HL-60 (cell line): ENCODE measurements around the gene PACS1.

Experiments used
- DNase-seq, 2 experiments: peaks; one replicate each; pipeline ENCODE4 v3.0.0-alpha.2; 2010 to 2020; ENCODE audit warnings: low read depth in 1 of 2, low spot score in 1 of 2
- H3K27ac ChIP-seq: fragments of 250-450 bp; sonication (Bioruptor Pico); replicated peaks from 2 replicates; pipeline ENCODE4 v1.5.1; 2020; ENCODE audit warnings: mild to moderate bottlenecking, moderate library complexity
- H3K27me3 ChIP-seq: fragments of 250-450 bp; sonication (Bioruptor Pico); 2 replicates; pipeline ENCODE4 v1.5.1; 2021; ENCODE audit warnings: mild to moderate bottlenecking, moderate library complexity; ENCODE audit not compliant: insufficient read depth, poor library complexity, severe bottlenecking
- H3K4me3 ChIP-seq: replicated peaks from 2 replicates; pipeline ENCODE4 v1.5.1; 2011; ENCODE audit warnings: mild to moderate bottlenecking, control low read depth, low read length; ENCODE audit not compliant: insufficient read depth
- CTCF ChIP-seq: IDR thresholded peaks from one replicate; pipeline ENCODE4 v1.5.1; 2011; ENCODE audit warnings: low read length, control low read depth, inconsistent platforms; ENCODE audit not compliant: insufficient read depth
- GABPA ChIP-seq: IDR thresholded peaks from 2 replicates; pipeline ENCODE4 v1.6.1; 2012; ENCODE audit warnings: low read depth
- POLR2AphosphoS5 ChIP-seq: IDR thresholded peaks from 2 replicates; pipeline ENCODE4 v1.6.1; 2012; ENCODE audit warnings: low read depth
- REST ChIP-seq: IDR thresholded peaks from 2 replicates; pipeline ENCODE4 v1.6.1; 2012; ENCODE audit warnings: low read depth; ENCODE audit not compliant: insufficient replicate concordance
- SPI1 ChIP-seq: IDR thresholded peaks from 2 replicates; pipeline ENCODE4 v1.6.1; 2012; ENCODE audit warnings: low read depth, mild to moderate bottlenecking, borderline replicate concordance

PACS1 gene

GRCh38 chr11:66283461-66284105 is 213.5 kb downstream of the PACS1 start:
- no peak for TF ChIP-seq REST
- TF ChIP-seq POLR2AphosphoS5: no peak
- no peak for TF ChIP-seq GABPA
- TF ChIP-seq SPI1: no peak
- TF ChIP-seq CTCF: no peak
- Histone ChIP-seq H3K27me3 (no peaks in the 10 kb centered on the region), H3K4me3 (no peak overlapping the region), H3K27ac (no peak overlapping the region)
- DNase-seq: no peak

- TF ChIP-seq SPI1: no peak
- no peak for TF ChIP-seq GABPA
- Histone ChIP-seq H3K27me3 (no peaks in the 10 kb centered on the region), H3K27ac (no peak overlapping the region), H3K4me3 (no peak overlapping the region)
- no peak for DNase-seq
Measured at GRCh38 chr11:66284526-66285078, 214.5 kb downstream of the PACS1 start.

GRCh38 chr11:66285250-66285947 is 215.3 kb downstream of the PACS1 start:
- no peak for DNase-seq
- no peak overlapping the region for H3K4me3 ChIP-seq
- no peaks in the 10 kb centered on the region for H3K27me3 ChIP-seq
- no peak for TF ChIP-seq POLR2AphosphoS5
- TF ChIP-seq GABPA: no peak
- no peak for TF ChIP-seq REST
- TF ChIP-seq CTCF: no peak
- TF ChIP-seq SPI1: no peak
- no peak overlapping the region for H3K27ac ChIP-seq

- Histone ChIP-seq H3K27me3 (peaks cover 6% of the 10 kb centered on the region), H3K4me3 (no peak overlapping the region), H3K27ac (peak overlapping the region; percentile 60; the same call in 1 of the 2 replicates)
- no peak for TF ChIP-seq GABPA
- no peak for TF ChIP-seq SPI1
- TF ChIP-seq CTCF: no peak
- no peak for TF ChIP-seq POLR2AphosphoS5
- no peak for TF ChIP-seq REST
- no peak for DNase-seq
Measured at GRCh38 chr11:66286699-66287098, 216.6 kb downstream of the PACS1 start.
